ENCODE data around the gene BATF.

GRCh38 chr14:75570797-75571196, 48.5 kb downstream of the BATF start:
- TF ChIP-seq EZH2 (IDR thresholded peaks at IDR 0.05), result no peak
- TF ChIP-seq POLR2AphosphoS5 (IDR thresholded peaks at IDR 0.05; ENCODE audit: borderline replicate concordance, low read depth, low read length), result no peak

Measured in SK-N-MC (cell line).